Astrocyte (in vitro differentiated cells and primary cell): ENCODE measurements around the gene PTGFR.

Experiments used
- EZH2 ChIP-seq: IDR thresholded peaks from 2 replicates; pipeline ENCODE4 v1.6.1; 2012; ENCODE audit warnings: mild to moderate bottlenecking, low read length, inconsistent platforms; ENCODE audit not compliant: insufficient read depth
- TF ChIP-seq, protein P1 (sequence below): IDR thresholded peaks from 2 replicates; pipeline ENCODE4 v1.5.1; 2011; ENCODE audit warnings: low read depth, mild to moderate bottlenecking, inconsistent platforms, low read length, moderate library complexity; ENCODE audit not compliant: insufficient read depth

DNA sequence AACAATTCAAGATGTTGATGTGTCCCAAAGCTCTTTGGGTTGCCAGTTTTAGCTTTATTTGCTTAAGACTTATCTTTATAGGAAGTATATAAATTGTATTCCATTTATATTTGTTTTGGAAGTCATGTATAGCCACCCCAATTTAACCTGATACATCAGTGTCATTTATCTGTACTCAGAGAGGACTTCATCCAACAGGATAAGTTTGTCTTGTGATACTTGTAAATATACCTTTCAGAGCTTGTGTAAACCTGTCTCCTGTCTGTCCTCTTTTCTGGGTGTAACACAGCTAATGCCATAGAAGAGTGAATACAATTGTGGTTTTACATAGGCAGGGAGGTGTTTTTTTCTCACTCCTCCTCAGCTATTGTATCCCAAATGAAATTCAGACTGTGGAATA lies 10.4 kb downstream of the PTGFR start:
- TF ChIP-seq, protein P1, sequence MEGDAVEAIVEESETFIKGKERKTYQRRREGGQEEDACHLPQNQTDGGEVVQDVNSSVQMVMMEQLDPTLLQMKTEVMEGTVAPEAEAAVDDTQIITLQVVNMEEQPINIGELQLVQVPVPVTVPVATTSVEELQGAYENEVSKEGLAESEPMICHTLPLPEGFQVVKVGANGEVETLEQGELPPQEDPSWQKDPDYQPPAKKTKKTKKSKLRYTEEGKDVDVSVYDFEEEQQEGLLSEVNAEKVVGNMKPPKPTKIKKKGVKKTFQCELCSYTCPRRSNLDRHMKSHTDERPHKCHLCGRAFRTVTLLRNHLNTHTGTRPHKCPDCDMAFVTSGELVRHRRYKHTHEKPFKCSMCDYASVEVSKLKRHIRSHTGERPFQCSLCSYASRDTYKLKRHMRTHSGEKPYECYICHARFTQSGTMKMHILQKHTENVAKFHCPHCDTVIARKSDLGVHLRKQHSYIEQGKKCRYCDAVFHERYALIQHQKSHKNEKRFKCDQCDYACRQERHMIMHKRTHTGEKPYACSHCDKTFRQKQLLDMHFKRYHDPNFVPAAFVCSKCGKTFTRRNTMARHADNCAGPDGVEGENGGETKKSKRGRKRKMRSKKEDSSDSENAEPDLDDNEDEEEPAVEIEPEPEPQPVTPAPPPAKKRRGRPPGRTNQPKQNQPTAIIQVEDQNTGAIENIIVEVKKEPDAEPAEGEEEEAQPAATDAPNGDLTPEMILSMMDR, result no peak
- TF ChIP-seq EZH2, result no peak
